HepG2 (cell line): ENCODE results near the gene DNAJC30. TPM values are rescaled to one million over a fixed set of nuclear protein-coding genes. Genes with fewer than 3 reads are reported as not detected.

Experiments
- BORCS8-MEF2B ChIP-seq: sonication (generic); formaldehyde crosslinking; IDR thresholded peaks from 2 replicates; pipeline ENCODE4 v1.8.0; 2022; ENCODE audit warnings: mild to moderate bottlenecking, missing genetic modification reagents
- CBX1 ChIP-seq: IDR thresholded peaks from one replicate; pipeline ENCODE4 v1.6.1; 2016; ENCODE audit warnings: antibody characterized with exemption, low read depth
- FOXO1 ChIP-seq: sonication (generic); formaldehyde crosslinking; IDR thresholded peaks from 2 replicates; pipeline ENCODE4 v1.4.0; 2020; ENCODE audit warnings: missing genetic modification reagents
- KLF15 ChIP-seq: sonication (generic); formaldehyde crosslinking; IDR thresholded peaks from 2 replicates; pipeline ENCODE4 v1.8.1; 2023; ENCODE audit warnings: borderline replicate concordance, mild to moderate bottlenecking, inconsistent platforms, missing genetic modification reagents, mixed read lengths
- PAXIP1 ChIP-seq: sonication (generic); formaldehyde crosslinking; conservative IDR thresholded peaks from 2 replicates; pipeline ENCODE4 v1.4.0; 2020; ENCODE audit warnings: mild to moderate bottlenecking, missing genetic modification reagents, moderate library complexity
- PBX2 ChIP-seq: IDR thresholded peaks from 2 replicates; pipeline ENCODE4 v1.6.1; 2016; ENCODE audit warnings: control low read depth
- PCBP2 ChIP-seq: fragments of 200-400 bp; formaldehyde crosslinking; optimal IDR thresholded peaks from 2 replicates; pipeline ENCODE3; 2018; ENCODE audit warnings: low read length, low read depth; ENCODE audit not compliant: poor library complexity, severe bottlenecking
- PRDM15 ChIP-seq: sonication (generic); formaldehyde crosslinking; IDR thresholded peaks from 2 replicates; pipeline ENCODE4 v1.4.0; 2020; ENCODE audit warnings: missing genetic modification reagents
- TFDP2 ChIP-seq: sonication (generic); formaldehyde crosslinking; IDR thresholded peaks from 2 replicates; pipeline ENCODE4 v1.4.0; 2020; ENCODE audit warnings: missing genetic modification reagents
- ZFP37 ChIP-seq: sonication (generic); formaldehyde crosslinking; IDR thresholded peaks from 2 replicates; pipeline ENCODE4 v1.4.0; 2020; ENCODE audit warnings: missing genetic modification reagents, borderline replicate concordance
- ZFX ChIP-seq: sonication (generic); formaldehyde crosslinking; IDR thresholded peaks from 2 replicates; pipeline ENCODE4 v1.4.0; 2020; ENCODE audit warnings: mild to moderate bottlenecking, low read depth, missing genetic modification reagents, moderate library complexity
- ZMYM3 ChIP-seq: sonication (generic); formaldehyde crosslinking; IDR thresholded peaks from 2 replicates; pipeline ENCODE4 v1.5.1; 2020; ENCODE audit warnings: mild to moderate bottlenecking, missing genetic modification reagents
- ZNF253 ChIP-seq: sonication (generic); formaldehyde crosslinking; IDR thresholded peaks from 2 replicates; pipeline ENCODE4 v1.8.0; 2022; ENCODE audit warnings: mild to moderate bottlenecking, missing genetic modification reagents, borderline replicate concordance
- ZNF296 ChIP-seq: sonication (generic); formaldehyde crosslinking; conservative IDR thresholded peaks from 2 replicates; pipeline ENCODE4 v1.5.0; 2020; ENCODE audit warnings: mild to moderate bottlenecking, missing genetic modification reagents
- ZNF430 ChIP-seq: sonication (generic); formaldehyde crosslinking; IDR thresholded peaks from 2 replicates; pipeline ENCODE4 v1.9.0; 2021; ENCODE audit warnings: mild to moderate bottlenecking, missing genetic modification reagents
- ZNF550 ChIP-seq: sonication (generic); formaldehyde crosslinking; IDR thresholded peaks from 2 replicates; pipeline ENCODE4 v1.4.0; 2020; ENCODE audit warnings: mild to moderate bottlenecking, missing genetic modification reagents, borderline replicate concordance
- ZNF772 ChIP-seq: sonication (generic); formaldehyde crosslinking; IDR thresholded peaks from 2 replicates; pipeline ENCODE4 v1.5.0; 2020; ENCODE audit warnings: mild to moderate bottlenecking, missing genetic modification reagents
- polyA plus RNA-seq, 8 experiments: library from polyadenylated mRNA; depleted of rRNA in 3 of 8; stranded (reverse) in 7 of 8; unstranded in 1 of 8; fragments of >200 nt; fragmentation: Illumina TruSeq in 4 of 8; extraction: Trizol in 4 of 8; gene quantifications; 2 replicates each; pipeline versions ENCODE4 v1.2.1 to v1.2.3, GENCODE V29; 2011 to 2016; ENCODE audit warnings: low read depth in 4 of 8, missing spikeins in 1 of 8, mixed read lengths in 1 of 8; ENCODE audit not compliant: insufficient read depth in 1 of 8
- total RNA-seq, 5 experiments: library from RNA; depleted of rRNA; stranded (reverse); fragments of >200 nt; fragmentation: Illumina TruSeq; extraction: Trizol; gene quantifications; 2 replicates each; pipeline ENCODE4 v1.2.3, GENCODE V29; 2016; ENCODE audit warnings: low read depth in 1 of 5

The DNAJC30 gene
- total and polyA plus RNA-seq, 2 of the 13 experiments (the other 11 are each of a cell fraction or from before 2014, with no cell fraction given) = 3.3 to 3.8 TPM

DNA sequence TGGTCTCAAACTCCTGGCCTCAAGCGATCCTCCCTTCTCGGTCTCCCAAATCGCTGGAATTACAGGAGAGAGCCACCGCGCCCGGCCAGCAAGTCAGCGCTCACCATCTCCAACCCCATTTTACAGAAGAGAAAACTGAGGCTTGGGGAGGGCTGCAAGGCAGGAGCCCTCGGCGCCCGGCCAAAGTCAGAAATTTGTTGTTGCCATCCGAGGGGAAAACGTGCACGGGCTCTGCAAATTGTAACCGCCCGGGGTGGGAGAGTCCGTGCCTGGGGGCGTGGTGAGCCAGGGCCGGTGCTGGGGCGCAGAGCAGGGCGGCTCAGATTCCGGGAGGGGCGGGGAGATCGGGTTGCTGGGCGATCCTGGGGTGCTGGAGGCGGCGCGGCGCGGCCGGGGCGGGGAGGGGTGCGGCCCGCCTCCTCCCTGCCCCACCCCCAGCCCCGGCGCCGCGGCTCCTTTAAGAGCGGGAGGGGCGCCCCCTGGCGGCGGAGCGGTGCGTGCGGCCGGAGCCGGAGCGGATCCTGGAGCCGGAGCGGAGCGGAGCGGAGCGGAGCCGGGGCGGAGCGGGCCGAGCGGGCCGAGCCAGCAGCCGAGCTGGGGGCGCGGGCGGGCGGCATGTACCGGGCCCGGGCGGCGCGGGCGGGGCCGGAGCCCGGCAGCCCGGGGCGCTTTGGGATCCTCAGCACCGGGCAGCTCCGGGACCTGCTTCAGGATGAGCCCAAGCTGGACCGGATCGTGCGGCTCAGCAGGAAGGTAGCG, 15.7 kb downstream of the DNAJC30 start, which contains the start of gene VPS37D (continued):
- TF ChIP-seq FOXO1 (no peak; the same call in 1 of the 2 replicates), KLF15 (CRISPR knock-in tag) (no peak), ZNF296 (CRISPR knock-in tag) (no peak), PBX2 (CRISPR knock-in tag) (no peak), PCBP2 (no peak), ZNF253 (CRISPR knock-in tag) (no peak), CBX1 (peak; percentile 19), ZFX (CRISPR knock-in tag) (0 out of 2 replicates have a peak, but pooled peaks have one; percentile 37), PRDM15 (CRISPR knock-in tag) (peak; percentile 98), TFDP2 (CRISPR knock-in tag) (no peak), ZNF430 (CRISPR knock-in tag) (peak; percentile 30; the same call in 1 of the 2 replicates), ZMYM3 (CRISPR knock-in tag) (peak; percentile 100), ZNF772 (CRISPR knock-in tag) (no peak), BORCS8-MEF2B (peak; percentile 43), ZNF550 (CRISPR knock-in tag) (no peak), PAXIP1 (0 out of 2 replicates have a peak, but pooled peaks have one; percentile 49), ZFP37 (CRISPR knock-in tag) (no peak)
